AG20443 (cell line): ENCODE data around the gene LRRC32.
"Not testable (repeated sequence)": the region's sequence is repeated elsewhere in the genome, so short reads cannot be mapped to it uniquely, and the experiment has no call there.

Experiments
- DNase-seq: peaks from one replicate; pipeline ENCODE4 v3.0.0; 2012; ENCODE audit warnings: low spot score, mixed read lengths

LRRC32 gene

GRCh38 chr11:76648061-76648460 lies 22.5 kb downstream of the LRRC32 start:
- no peak for DNase-seq

GRCh38 chr11:76646882-76647534 lies 23.5 kb downstream of the LRRC32 start:
- DNase-seq = no peak

DNA sequence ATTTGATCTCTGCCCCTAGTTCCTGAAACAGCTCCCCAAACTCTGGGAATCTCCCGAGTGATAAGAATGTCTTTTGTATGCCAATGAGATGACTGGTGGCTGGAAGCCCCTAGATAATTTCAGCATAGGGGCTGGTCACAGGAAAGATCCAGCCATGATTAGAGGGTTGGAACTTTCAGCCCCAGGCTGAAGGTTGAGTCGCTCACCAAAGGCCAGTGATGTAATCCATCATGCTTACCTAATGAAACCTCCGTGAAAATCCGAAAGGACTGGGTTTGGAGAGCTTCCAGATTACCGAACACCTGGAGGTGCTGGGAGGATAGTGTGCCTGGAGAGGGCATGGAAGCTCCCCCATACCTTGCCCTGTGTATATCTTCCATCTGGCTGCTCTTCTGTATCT lies 26.0 kb downstream of the LRRC32 start:
- DNase-seq = no peak

GRCh38 chr11:76643711-76644110 lies 26.8 kb downstream of the LRRC32 start:
- not testable (repeated sequence) for DNase-seq

DNA sequence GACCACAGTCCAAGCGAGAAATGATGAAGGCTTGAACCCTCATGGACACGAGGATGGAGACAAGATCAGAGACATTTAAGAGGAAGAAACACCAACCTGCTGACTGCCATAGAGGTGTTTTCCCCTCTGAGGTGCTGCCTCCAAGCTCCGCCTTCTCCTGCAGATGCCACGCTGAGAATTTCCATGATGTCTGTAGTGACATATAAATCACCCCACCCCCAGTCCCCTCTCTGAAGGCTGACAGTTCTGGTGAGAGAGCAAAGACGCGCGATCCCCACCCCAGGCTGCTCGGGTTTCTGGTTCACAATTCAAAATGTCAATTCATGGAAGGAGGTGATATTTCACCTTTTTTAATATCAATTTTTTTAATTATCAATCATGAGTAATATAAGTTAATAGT lies 28.2 kb downstream of the LRRC32 start:
- no peak for DNase-seq

DNA sequence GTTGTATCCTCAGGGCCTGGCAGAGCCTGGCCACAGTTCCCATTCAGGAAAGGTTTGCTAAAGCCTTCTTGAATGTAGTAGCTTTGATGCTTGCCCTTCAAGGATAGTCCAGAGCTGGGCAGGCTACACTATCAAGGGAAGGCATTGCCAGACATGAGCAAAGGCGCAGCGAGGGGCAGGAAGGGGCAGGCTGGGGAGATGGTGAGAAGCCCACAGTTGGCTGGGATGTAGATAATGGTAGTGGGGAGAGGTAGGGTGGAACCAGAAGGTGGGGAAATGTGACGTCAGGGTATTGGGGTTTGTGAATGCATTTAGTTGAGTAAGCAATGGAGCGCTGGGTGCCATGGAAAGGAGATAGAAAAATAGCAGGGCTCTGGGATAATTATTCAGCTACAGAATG lies 28.6 kb downstream of the LRRC32 start:
- DNase-seq = no peak

- no peak for DNase-seq
Measured at GRCh38 chr11:76640501-76640900, 30.0 kb downstream of the LRRC32 start.

- no peak for DNase-seq
Measured at GRCh38 chr11:76639621-76640020, 30.9 kb downstream of the LRRC32 start.

DNA sequence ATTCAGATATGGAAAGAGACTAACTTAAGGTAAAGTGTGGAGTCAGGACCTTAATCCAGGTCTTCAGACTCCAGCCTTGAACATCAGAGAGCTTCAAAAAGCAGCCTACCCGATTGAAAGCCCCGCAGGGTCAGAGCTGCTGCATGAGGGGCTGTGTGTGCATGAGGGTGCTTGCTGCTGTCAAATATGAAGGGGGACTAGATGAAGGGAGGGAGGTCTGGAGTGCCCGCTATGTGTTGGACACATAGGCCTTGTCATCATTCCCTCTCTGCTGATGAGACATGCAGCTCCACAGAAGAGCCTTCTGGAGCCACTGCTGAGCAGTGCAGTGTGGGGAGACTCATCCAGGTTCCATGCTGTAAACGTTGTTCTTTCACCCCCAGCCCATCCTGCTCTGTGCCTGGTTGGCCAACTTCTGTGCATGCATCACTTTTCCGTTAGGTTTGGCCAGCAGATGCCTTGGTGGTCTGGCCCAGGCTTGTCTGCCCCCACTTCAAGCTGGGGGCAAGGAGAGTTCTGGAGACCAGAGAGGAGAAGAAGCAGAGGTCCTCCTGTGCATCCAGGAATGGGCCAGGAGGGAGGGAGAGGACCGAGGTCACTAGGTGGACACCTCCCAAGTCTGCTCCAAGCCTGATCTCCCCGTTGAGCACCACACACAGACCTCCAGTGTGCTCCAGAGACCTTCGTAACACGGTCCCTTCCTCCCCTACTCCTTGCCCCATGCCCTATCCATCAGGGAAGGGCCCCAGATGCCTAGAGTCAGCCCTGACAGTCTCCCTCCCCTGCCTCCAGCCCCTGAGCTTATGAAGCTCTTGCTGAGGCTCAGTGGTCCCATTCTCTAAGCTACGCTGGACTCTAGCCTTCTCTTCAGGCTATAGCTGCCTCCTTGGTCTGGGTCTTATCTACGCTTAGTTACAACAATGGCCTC lies 32.0 kb downstream of the LRRC32 start:
- no peak for DNase-seq

DNA sequence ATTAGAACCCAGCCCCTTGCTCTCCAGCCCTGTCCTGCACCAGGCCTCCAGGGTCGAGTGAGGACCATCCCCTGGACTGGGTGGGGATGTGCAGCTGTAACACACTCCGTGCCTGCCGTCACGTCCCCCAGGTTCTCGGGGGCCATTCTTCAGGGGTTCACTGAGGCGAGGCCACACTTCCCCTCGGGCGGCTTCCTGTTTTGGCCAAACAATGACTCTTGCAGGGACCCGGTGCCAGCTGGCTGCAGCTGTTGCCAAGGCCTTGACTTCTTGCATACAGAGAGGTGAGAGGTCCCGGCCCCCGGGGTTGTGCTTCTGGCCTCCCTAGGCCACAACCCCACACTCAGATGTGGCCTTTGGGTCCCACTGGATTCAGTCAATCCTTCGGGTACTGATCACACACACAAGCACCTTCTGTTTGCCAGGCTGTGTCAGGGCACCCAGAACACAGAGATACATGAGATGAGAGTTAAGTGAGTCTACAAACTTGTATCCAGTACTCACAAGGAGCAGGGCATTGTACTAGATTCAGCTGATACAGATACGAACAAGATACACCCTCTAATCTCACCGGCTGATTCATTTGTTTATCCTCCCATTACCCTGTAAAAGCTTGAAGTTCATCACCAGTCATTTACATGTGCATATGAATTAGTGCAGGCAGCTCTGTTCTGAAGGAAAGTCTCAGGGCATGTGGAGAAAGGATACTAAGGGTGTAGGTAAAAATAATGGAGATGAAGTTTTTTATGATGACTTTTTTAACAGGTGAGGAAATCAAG lies 32.9 kb downstream of the LRRC32 start:
- DNase-seq = no peak

DNA sequence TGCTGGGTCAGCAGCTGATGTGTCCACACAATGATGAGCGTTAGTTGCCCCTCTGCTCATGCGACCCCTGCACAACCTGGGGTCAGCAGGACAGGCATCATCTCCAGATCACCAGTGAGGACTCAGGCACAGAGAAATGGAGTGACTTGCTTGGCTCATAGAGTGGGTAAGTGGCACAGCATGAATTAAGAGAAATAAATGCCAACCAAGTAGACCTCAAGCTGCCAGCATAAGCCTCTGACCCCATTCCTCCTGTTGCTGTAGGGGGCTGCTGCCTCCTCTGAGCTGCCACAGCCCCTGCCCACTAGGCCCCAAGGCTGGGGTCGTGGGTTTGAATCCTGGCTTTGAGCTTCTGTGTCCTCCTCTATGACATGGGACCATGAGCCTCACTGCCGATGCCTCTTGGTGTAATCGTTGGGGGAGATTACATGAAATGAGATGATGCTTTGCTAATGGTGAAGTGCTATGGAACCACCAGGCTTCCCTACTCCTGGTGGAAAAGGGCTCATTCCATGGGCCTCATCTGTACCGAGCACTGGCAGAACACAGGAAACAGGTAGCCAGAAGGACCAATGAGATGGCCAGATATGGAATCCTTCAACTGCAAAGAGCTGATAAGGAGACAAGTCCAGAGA lies 33.6 kb downstream of the LRRC32 start:
- no peak for DNase-seq

- no peak for DNase-seq
Measured at GRCh38 chr11:76635991-76636738, 34.4 kb downstream of the LRRC32 start.

DNA sequence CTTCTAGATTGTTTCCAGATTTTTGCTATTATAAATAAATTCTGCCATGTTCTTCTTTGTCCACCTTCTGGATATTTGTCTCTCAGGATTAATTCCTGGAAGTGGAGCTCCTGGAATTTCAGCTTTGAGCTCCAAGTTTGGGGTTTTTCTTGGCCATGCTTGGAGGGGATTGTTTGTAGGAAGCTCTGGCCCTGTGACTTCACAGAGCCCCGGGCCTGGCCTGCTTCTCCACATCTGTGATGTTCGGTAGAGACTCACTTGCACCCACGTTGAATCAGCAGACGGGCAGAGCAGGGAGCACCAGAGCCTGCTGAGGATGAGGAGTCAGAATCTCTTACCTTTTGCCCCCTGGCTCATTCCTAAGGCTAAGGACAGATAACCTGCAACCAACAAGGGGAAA lies 35.7 kb downstream of the LRRC32 start:
- DNase-seq = no peak

DNA sequence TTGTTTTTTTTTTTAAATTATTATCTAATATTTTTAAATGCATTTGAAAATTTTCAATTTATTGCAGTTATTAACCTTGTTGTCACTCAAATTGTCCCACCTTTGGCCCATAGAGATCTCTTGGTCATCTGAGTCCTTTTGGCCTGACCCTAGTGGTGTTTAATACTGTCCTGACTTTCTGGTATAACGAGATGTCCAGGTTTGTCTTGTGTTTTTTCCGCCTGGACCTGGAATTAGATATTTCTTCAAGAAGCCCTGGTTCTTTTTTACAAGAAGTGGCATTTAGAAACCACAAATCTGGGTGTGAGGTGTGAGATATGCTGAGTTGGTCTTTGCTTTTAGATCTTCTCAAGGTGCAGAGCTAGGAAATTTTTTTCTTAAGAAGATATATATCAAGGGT lies 38.1 kb downstream of the LRRC32 start:
- no peak for DNase-seq

- no peak for DNase-seq
Measured at GRCh38 chr11:76631566-76632308, 38.8 kb downstream of the LRRC32 start.

- DNase-seq = no peak
Measured at GRCh38 chr11:76630600-76631281, 39.8 kb downstream of the LRRC32 start.

DNA sequence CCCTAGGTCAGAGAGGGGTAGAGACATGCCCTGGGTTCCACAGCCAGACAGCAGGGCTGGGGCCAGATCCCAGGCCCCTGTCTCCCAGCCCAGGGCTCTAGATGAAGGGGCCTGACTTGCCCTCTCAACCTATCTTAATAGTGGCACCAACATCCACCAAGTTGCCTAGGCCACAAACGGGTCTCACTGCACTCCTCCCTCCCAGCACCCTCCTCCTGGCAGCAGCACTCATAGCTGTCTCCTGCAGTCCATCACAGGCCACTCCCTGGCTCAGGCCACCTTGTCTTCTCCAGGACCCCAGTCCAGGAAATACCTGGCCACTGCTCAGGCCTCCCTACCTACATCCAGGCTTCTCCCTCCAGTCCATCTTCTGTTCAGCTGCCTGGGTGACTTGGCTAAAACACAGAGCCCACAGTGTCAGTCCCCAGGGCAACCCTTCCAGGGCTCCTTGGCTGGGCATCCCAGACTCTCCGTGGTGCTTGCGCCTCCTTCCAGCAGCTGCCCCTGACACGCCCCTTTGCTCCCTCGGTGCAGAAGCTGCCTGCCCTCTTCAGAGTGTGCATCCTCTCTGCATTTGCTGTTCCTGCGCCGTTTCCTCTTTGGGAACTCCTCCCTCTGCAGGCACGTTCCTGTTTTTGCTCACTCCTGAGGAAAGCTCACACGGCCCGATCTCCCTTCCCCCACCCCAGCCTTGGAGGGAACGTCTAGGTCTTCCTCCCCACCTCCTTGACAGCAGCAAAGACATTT lies 40.5 kb downstream of the LRRC32 start:
- peak; percentile 71 for DNase-seq

DNA sequence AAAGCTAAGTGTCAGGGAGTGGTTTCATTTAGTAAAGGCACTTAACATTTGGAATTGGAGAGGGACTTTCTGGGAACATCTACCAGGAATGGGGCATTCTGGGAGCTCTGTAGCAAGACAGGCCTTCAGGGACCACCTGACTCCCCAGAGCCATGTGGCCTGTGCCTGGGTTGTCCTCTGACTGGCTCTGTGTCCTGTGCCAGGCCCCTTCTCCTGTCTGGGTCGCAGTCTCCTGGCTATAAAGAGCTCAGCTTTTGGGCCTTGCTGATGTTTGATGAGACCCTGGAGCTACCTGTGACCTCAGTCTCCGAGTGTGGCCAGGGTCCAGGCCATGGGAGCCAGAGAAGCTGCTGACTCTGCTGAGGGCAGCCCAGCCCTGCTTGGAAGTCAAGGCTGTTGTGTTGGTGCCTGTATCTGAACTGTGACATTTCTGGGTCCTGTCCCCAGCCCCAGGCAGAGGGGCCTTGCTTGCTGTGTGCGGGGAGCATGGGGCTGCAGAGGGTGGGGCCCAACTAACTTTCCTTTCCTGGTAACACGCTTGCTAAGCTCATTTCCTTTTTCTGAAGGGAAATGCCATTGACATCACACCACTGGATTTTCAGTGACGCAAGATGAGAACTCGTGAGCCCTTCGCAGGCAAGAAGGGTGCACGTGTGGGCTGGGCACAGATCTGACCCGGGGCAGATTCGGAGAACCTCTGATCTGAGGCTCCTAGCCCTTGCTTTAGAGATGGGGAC lies 41.3 kb downstream of the LRRC32 start:
- DNase-seq = peak; percentile 60
